Amniotic epithelial cell (primary cell): ENCODE results near the gene PCIF1.
"Not testable (repeated sequence)": the region's sequence is repeated elsewhere in the genome, so short reads cannot be mapped to it uniquely, and the experiment has no call there.

Experiments
- DNase-seq: peaks from one replicate; pipeline ENCODE4 v3.0.0-alpha.2; 2010; ENCODE audit warnings: low read depth

The PCIF1 gene

GRCh38 chr20:45967551-45968080, 33.1 kb downstream of the PCIF1 start:
- no peak for DNase-seq

GRCh38 chr20:45968081-45968671, 33.7 kb downstream of the PCIF1 start:
- DNase-seq = no peak

GRCh38 chr20:45968801-45969711, 34.6 kb downstream of the PCIF1 start:
- DNase-seq = peak; percentile 66

- peak; percentile 58 for DNase-seq
Observed at GRCh38 chr20:45969712-45970634, 35.5 kb downstream of the PCIF1 start.

GRCh38 chr20:45970646-45971424, 36.4 kb downstream of the PCIF1 start:
- peak; percentile 27 for DNase-seq

- no peak for DNase-seq
Observed at GRCh38 chr20:45971425-45971674, 36.9 kb downstream of the PCIF1 start.

- peak; percentile 93 for DNase-seq
Observed at GRCh38 chr20:45971675-45972499, 37.4 kb downstream of the PCIF1 start, which contains the start of gene ZNF335. Gene ZNF335, minus strand, starts transcription at chr20:45972203. Its CDS starts 793 bp downstream, at chr20:45971410.

GRCh38 chr20:45972500-45973183, 38.2 kb downstream of the PCIF1 start:
- DNase-seq = no peak

GRCh38 chr20:45974896-45975565, 40.5 kb downstream of the PCIF1 start:
- no peak for DNase-seq

GRCh38 chr20:45975686-45976085, 41.2 kb downstream of the PCIF1 start:
- DNase-seq = no peak

- DNase-seq = no peak
Observed at GRCh38 chr20:45976086-45976485, 41.6 kb downstream of the PCIF1 start.

- DNase-seq = no peak
Observed at GRCh38 chr20:45981261-45981660, 46.8 kb downstream of the PCIF1 start.

GRCh38 chr20:45983279-45983743, 48.8 kb downstream of the PCIF1 start:
- peak; percentile 40 for DNase-seq

GRCh38 chr20:45985573-45985972, 51.1 kb downstream of the PCIF1 start:
- no peak for DNase-seq

GRCh38 chr20:45987108-45987780, 52.8 kb downstream of the PCIF1 start:
- peak; percentile 40 for DNase-seq

GRCh38 chr20:45988830-45989229, 54.3 kb downstream of the PCIF1 start:
- DNase-seq = not testable (repeated sequence)

GRCh38 chr20:45991616-45992015, 57.1 kb downstream of the PCIF1 start:
- DNase-seq = peak; percentile 41

- DNase-seq = peak; percentile 76
Observed at GRCh38 chr20:45993197-45993951, 58.9 kb downstream of the PCIF1 start.
